ENCODE measurements around the gene WDR33.

WDR33 gene

DNA sequence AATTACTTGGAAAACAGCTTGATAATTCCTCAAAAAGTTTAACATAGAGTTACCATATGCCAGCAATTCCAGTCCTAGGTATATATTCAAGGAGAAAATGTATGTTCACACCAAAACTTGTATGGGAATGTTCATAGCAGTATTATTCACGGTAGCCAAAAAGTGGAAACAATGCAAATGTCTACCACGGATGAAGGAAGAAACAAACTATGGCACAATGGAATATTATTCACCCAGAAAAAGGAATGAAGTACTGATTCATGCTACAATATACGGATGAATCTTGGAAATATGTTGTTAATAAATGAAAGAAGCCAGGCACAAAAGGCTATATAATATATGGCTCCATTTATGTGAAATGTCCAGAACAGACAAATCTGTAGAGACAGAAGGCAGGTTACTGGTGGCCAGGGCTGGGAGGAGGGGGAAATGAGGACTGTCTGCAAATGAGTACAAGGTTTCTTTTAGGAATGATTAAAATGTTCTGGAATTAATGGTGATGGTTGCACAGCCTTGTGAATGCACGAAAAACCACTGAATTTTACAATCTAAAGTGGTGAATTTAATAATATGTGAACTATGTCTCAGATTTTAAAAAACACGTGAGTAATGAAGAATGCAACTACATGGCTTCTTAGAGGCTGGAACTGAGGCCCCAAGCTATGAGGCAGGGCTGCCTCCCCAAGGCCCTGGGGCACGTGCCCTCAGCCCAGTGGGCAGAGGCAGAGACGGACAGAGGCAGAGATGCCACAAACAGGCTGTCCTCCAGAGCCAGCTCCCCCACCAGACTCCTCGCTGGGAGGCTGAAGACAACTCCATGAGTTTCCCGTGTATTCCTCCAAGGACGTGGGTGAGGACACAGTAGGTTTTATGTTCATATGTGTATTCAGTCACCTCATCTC lies 140.7 kb downstream of the WDR33 start:
- ATAC-seq = no peak
- TF ChIP-seq POU6F1 (CRISPR knock-in tag; IDR thresholded peaks at IDR 0.05; ENCODE audit: borderline replicate concordance, low read depth) (no peak), TCF4 (CRISPR knock-in tag; IDR thresholded peaks at IDR 0.05; ENCODE audit: borderline replicate concordance) (no peak), SNAI2 (CRISPR knock-in tag; IDR thresholded peaks at IDR 0.05) (no peak), ZFP3 (CRISPR knock-in tag; IDR thresholded peaks at IDR 0.05) (no peak), CREB5 (CRISPR knock-in tag; IDR thresholded peaks at IDR 0.05; ENCODE audit: low read depth) (no peak), BACH2 (CRISPR knock-in tag; IDR thresholded peaks at IDR 0.05; ENCODE audit: borderline replicate concordance) (no peak), PPARA (CRISPR knock-in tag; IDR thresholded peaks at IDR 0.05; ENCODE audit: borderline replicate concordance) (no peak), ZNF8 (CRISPR knock-in tag; IDR thresholded peaks at IDR 0.05) (no peak)
- TF ChIP-seq, protein P1, sequence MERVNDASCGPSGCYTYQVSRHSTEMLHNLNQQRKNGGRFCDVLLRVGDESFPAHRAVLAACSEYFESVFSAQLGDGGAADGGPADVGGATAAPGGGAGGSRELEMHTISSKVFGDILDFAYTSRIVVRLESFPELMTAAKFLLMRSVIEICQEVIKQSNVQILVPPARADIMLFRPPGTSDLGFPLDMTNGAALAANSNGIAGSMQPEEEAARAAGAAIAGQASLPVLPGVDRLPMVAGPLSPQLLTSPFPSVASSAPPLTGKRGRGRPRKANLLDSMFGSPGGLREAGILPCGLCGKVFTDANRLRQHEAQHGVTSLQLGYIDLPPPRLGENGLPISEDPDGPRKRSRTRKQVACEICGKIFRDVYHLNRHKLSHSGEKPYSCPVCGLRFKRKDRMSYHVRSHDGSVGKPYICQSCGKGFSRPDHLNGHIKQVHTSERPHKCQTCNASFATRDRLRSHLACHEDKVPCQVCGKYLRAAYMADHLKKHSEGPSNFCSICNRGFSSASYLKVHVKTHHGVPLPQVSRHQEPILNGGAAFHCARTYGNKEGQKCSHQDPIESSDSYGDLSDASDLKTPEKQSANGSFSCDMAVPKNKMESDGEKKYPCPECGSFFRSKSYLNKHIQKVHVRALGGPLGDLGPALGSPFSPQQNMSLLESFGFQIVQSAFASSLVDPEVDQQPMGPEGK (CRISPR knock-in tag; IDR thresholded peaks at IDR 0.05; ENCODE audit: borderline replicate concordance) = no peak

GRCh38 chr2:127669056-127669455 lies 141.9 kb downstream of the WDR33 start:
- no peak for ATAC-seq
- TF ChIP-seq ZNF565 (CRISPR knock-in tag; conservative IDR thresholded peaks at IDR 0.05; ENCODE audit: low read depth) = no peak
- no peak for TF ChIP-seq BACH2 (CRISPR knock-in tag; IDR thresholded peaks at IDR 0.05; ENCODE audit: borderline replicate concordance)
- no peak for TF ChIP-seq ZNF70 (CRISPR knock-in tag; IDR thresholded peaks at IDR 0.05)
- no peak for TF ChIP-seq ZC3H10 (CRISPR knock-in tag; IDR thresholded peaks at IDR 0.05)
- TF ChIP-seq, protein P2, sequence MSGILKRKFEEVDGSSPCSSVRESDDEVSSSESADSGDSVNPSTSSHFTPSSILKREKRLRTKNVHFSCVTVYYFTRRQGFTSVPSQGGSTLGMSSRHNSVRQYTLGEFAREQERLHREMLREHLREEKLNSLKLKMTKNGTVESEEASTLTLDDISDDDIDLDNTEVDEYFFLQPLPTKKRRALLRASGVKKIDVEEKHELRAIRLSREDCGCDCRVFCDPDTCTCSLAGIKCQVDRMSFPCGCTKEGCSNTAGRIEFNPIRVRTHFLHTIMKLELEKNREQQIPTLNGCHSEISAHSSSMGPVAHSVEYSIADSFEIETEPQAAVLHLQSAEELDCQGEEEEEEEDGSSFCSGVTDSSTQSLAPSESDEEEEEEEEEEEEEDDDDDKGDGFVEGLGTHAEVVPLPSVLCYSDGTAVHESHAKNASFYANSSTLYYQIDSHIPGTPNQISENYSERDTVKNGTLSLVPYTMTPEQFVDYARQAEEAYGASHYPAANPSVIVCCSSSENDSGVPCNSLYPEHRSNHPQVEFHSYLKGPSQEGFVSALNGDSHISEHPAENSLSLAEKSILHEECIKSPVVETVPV (CRISPR knock-in tag; IDR thresholded peaks at IDR 0.05) = no peak
- no peak for TF ChIP-seq SNAI2 (CRISPR knock-in tag; IDR thresholded peaks at IDR 0.05)

GRCh38 chr2:127665267-127665893 lies 145.6 kb downstream of the WDR33 start:
- no peak for ATAC-seq
- no peak for TF ChIP-seq ZC3H10 (CRISPR knock-in tag; IDR thresholded peaks at IDR 0.05)
- TF ChIP-seq PPARA (CRISPR knock-in tag; IDR thresholded peaks at IDR 0.05; ENCODE audit: borderline replicate concordance) = no peak
- no peak for TF ChIP-seq TSHZ2 (CRISPR knock-in tag; IDR thresholded peaks at IDR 0.05)
- no peak for TF ChIP-seq SNAI2 (CRISPR knock-in tag; IDR thresholded peaks at IDR 0.05)
- TF ChIP-seq ZFP3 (CRISPR knock-in tag; IDR thresholded peaks at IDR 0.05) = no peak
- no peak for TF ChIP-seq ZNF70 (CRISPR knock-in tag; IDR thresholded peaks at IDR 0.05)
- no peak for TF ChIP-seq ZNF8 (CRISPR knock-in tag; IDR thresholded peaks at IDR 0.05)
- no peak for TF ChIP-seq ZFP30 (CRISPR knock-in tag; IDR thresholded peaks at IDR 0.05)
- TF ChIP-seq ESRRG (CRISPR knock-in tag; IDR thresholded peaks at IDR 0.05) = no peak

- ATAC-seq = no peak
- TF ChIP-seq SNAI2 (CRISPR knock-in tag; IDR thresholded peaks at IDR 0.05) (no peak), ZC3H10 (CRISPR knock-in tag; IDR thresholded peaks at IDR 0.05) (no peak), CSDC2 (CRISPR knock-in tag; IDR thresholded peaks at IDR 0.05) (no peak), ARNTL (CRISPR knock-in tag; IDR thresholded peaks at IDR 0.05; ENCODE audit: borderline replicate concordance, low read depth) (no peak), ESRRG (CRISPR knock-in tag; IDR thresholded peaks at IDR 0.05) (no peak), ZNF8 (CRISPR knock-in tag; IDR thresholded peaks at IDR 0.05) (no peak), POU6F1 (CRISPR knock-in tag; IDR thresholded peaks at IDR 0.05; ENCODE audit: borderline replicate concordance, low read depth) (no peak)
- TF ChIP-seq, protein P2 (CRISPR knock-in tag; IDR thresholded peaks at IDR 0.05) = no peak
- TF ChIP-seq, protein P1 (CRISPR knock-in tag; IDR thresholded peaks at IDR 0.05; ENCODE audit: borderline replicate concordance) = no peak
These were observed 146.1 kb downstream of the WDR33 start for GRCh38 chr2:127664895-127665225.

Measured in SK-N-SH treated with all-trans-retinoic acid at 6 μM for 48 hours (cell line).